GM12874 (cell line): Measurements from ENCODE around the gene TRIM9.

ENCODE experiments used
- CTCF ChIP-seq: IDR thresholded peaks from 2 replicates; pipeline ENCODE4 v1.5.1; 2011; ENCODE audit warnings: low read depth, mild to moderate bottlenecking, control low read depth, low read length, moderate library complexity; ENCODE audit not compliant: insufficient read depth

The TRIM9 gene

GRCh38 chr14:51070726-51071125, 24.2 kb downstream of the TRIM9 start:
- no peak for TF ChIP-seq CTCF

GRCh38 chr14:51069055-51069454, 25.9 kb downstream of the TRIM9 start:
- TF ChIP-seq CTCF: no peak

- no peak for TF ChIP-seq CTCF
Observed at GRCh38 chr14:51068268-51068667, 26.6 kb downstream of the TRIM9 start.

GRCh38 chr14:51067295-51067694, 27.6 kb downstream of the TRIM9 start:
- no peak for TF ChIP-seq CTCF

GRCh38 chr14:51066576-51066975, 28.3 kb downstream of the TRIM9 start:
- no peak for TF ChIP-seq CTCF

- no peak for TF ChIP-seq CTCF
Observed at GRCh38 chr14:51059032-51059431, 35.9 kb downstream of the TRIM9 start.

- no peak for TF ChIP-seq CTCF
Observed at GRCh38 chr14:51058382-51058781, 36.5 kb downstream of the TRIM9 start.

- TF ChIP-seq CTCF: no peak
Observed at GRCh38 chr14:51056421-51056820, 38.5 kb downstream of the TRIM9 start.
